ENCODE results near the gene DLX1. TPM values are rescaled to one million over a fixed set of nuclear protein-coding genes. Genes with fewer than 3 reads are reported as not detected.
"Not testable (repeated sequence)": the region's sequence is repeated elsewhere in the genome, so short reads cannot be mapped to it uniquely, and the experiment has no call there.

Gene DLX1
- polyA plus RNA-seq, 4 donors, result 0.47 to 1.3 TPM; not detected in 2

- FAIRE-seq, result no peak
- H3K9me3 ChIP-seq (ENCODE audit: control insufficient read depth in 2 of 2, insufficient read depth in 1 of 2, low read depth in 1 of 2, low read length in 1 of 2), result no peaks in the 10 kb centered on the region
- peaks cover 3 to 75% (median 36%) of the 10 kb centered on the region in 3 donors for H3K27me3 ChIP-seq (ENCODE audit: control insufficient read depth in 3 of 3, insufficient read depth in 3 of 3, low read length in 3 of 3)
- WGBS, 3 donors, result 41 to 65% (median 58%) methylated on average over 29 of the region's 29 CpGs
- no peak for DNase-seq
- peaks cover 0 to 13% (median 0%) of the 10 kb centered on the region in 3 donors for H3K4me1 ChIP-seq (ENCODE audit: control insufficient read depth in 3 of 3, insufficient read depth in 2 of 3, low read depth in 1 of 3, low read length in 2 of 3)
- H3K4me3 ChIP-seq (ENCODE audit: low read depth in 1 of 3, low read length in 3 of 3), result no peak overlapping the region
- H3K27ac ChIP-seq (ENCODE audit: low read depth in 1 of 3, low read length in 2 of 3), result no peak overlapping the region
- H3K36me3 ChIP-seq (ENCODE audit: control insufficient read depth in 3 of 3, insufficient read depth in 2 of 3, low read depth in 1 of 3, low read length in 3 of 3), result no peaks in the 10 kb centered on the region
These were observed 24.1 kb downstream of the DLX1 start for GRCh38 chr2:172109256-172109987.

GRCh38 chr2:172109988-172110811 is 24.9 kb downstream of the DLX1 start:
- H3K9me3 ChIP-seq (ENCODE audit: control insufficient read depth in 2 of 2, insufficient read depth in 1 of 2, low read depth in 1 of 2, low read length in 1 of 2), result no peaks in the 10 kb centered on the region
- H3K27me3 ChIP-seq (ENCODE audit: control insufficient read depth in 3 of 3, insufficient read depth in 3 of 3, low read length in 3 of 3), result peaks cover 3 to 72% (median 36%) of the 10 kb centered on the region in 3 donors
- H3K27ac ChIP-seq (ENCODE audit: low read depth in 1 of 3, low read length in 2 of 3), result no peak overlapping the region
- no peak for FAIRE-seq
- H3K4me3 ChIP-seq (ENCODE audit: low read depth in 1 of 3, low read length in 3 of 3), result no peak overlapping the region
- no peaks in the 10 kb centered on the region for H3K36me3 ChIP-seq (ENCODE audit: control insufficient read depth in 3 of 3, insufficient read depth in 2 of 3, low read depth in 1 of 3, low read length in 3 of 3)
- peak; percentile 46 to 61 for DNase-seq
- peaks cover 0 to 13% (median 0%) of the 10 kb centered on the region in 3 donors for H3K4me1 ChIP-seq (ENCODE audit: control insufficient read depth in 3 of 3, insufficient read depth in 2 of 3, low read depth in 1 of 3, low read length in 2 of 3)
- 40 to 56% (median 52%) methylated on average over 31 of the region's 31 CpGs for WGBS, 3 donors

GRCh38 chr2:172113617-172114016 is 28.3 kb downstream of the DLX1 start:
- no peaks in the 10 kb centered on the region for H3K9me3 ChIP-seq (ENCODE audit: control insufficient read depth in 2 of 2, insufficient read depth in 1 of 2, low read depth in 1 of 2, low read length in 1 of 2)
- FAIRE-seq (no peak), DNase-seq (peak in 1 of 2 donors; percentile 4)
- peaks cover 0 to 47% (median 5%) of the 10 kb centered on the region in 3 donors for H3K27me3 ChIP-seq (ENCODE audit: control insufficient read depth in 3 of 3, insufficient read depth in 3 of 3, low read length in 3 of 3)
- H3K4me3 ChIP-seq (ENCODE audit: low read depth in 1 of 3, low read length in 3 of 3), result no peak overlapping the region
- H3K4me1 ChIP-seq (ENCODE audit: control insufficient read depth in 3 of 3, insufficient read depth in 2 of 3, low read depth in 1 of 3, low read length in 2 of 3), result no peaks in the 10 kb centered on the region
- no peak overlapping the region for H3K27ac ChIP-seq (ENCODE audit: low read depth in 1 of 3, low read length in 2 of 3)
- WGBS, 3 donors, result 41 to 58% (median 49%) methylated on average over 2 of the region's 2 CpGs
- no peaks in the 10 kb centered on the region for H3K36me3 ChIP-seq (ENCODE audit: control insufficient read depth in 3 of 3, insufficient read depth in 2 of 3, low read depth in 1 of 3, low read length in 3 of 3)

- H3K4me1 ChIP-seq (ENCODE audit: control insufficient read depth in 3 of 3, insufficient read depth in 2 of 3, low read depth in 1 of 3, low read length in 2 of 3); H3K36me3 ChIP-seq (ENCODE audit: control insufficient read depth in 3 of 3, insufficient read depth in 2 of 3, low read depth in 1 of 3, low read length in 3 of 3); H3K9me3 ChIP-seq (ENCODE audit: control insufficient read depth in 2 of 2, insufficient read depth in 1 of 2, low read depth in 1 of 2, low read length in 1 of 2); H3K27ac ChIP-seq (ENCODE audit: low read depth in 1 of 3, low read length in 2 of 3); H3K4me3 ChIP-seq (ENCODE audit: low read depth in 1 of 3, low read length in 3 of 3); FAIRE-seq; DNase-seq: not testable (repeated sequence)
- H3K27me3 ChIP-seq (ENCODE audit: control insufficient read depth in 3 of 3, insufficient read depth in 3 of 3, low read length in 3 of 3), result peaks cover 0 to 42% (median 3%) of the 10 kb centered on the region in 3 donors
- 85 to 91% (median 86%) methylated on average over 6 of the region's 6 CpGs for WGBS, 3 donors
These were observed 28.9 kb downstream of the DLX1 start for GRCh38 chr2:172114176-172114575.

GRCh38 chr2:172114579-172114978 is 29.3 kb downstream of the DLX1 start:
- DNase-seq (no peak), FAIRE-seq (no peak)
- no peak overlapping the region for H3K4me3 ChIP-seq (ENCODE audit: low read depth in 1 of 3, low read length in 3 of 3)
- H3K9me3 ChIP-seq (ENCODE audit: control insufficient read depth in 2 of 2, insufficient read depth in 1 of 2, low read depth in 1 of 2, low read length in 1 of 2), result no peaks in the 10 kb centered on the region
- no peak overlapping the region for H3K27ac ChIP-seq (ENCODE audit: low read depth in 1 of 3, low read length in 2 of 3)
- peaks cover 0 to 38% (median 3%) of the 10 kb centered on the region in 3 donors for H3K27me3 ChIP-seq (ENCODE audit: control insufficient read depth in 3 of 3, insufficient read depth in 3 of 3, low read length in 3 of 3)
- WGBS, 3 donors, result 38 to 65% (median 56%) methylated on average over 3 of the region's 3 CpGs
- H3K36me3 ChIP-seq (ENCODE audit: control insufficient read depth in 3 of 3, insufficient read depth in 2 of 3, low read depth in 1 of 3, low read length in 3 of 3), result no peaks in the 10 kb centered on the region
- H3K4me1 ChIP-seq (ENCODE audit: control insufficient read depth in 3 of 3, insufficient read depth in 2 of 3, low read depth in 1 of 3, low read length in 2 of 3), result no peaks in the 10 kb centered on the region

- no peak for FAIRE-seq
- no peak for DNase-seq
- H3K9me3 ChIP-seq (ENCODE audit: control insufficient read depth in 2 of 2, insufficient read depth in 1 of 2, low read depth in 1 of 2, low read length in 1 of 2), result no peaks in the 10 kb centered on the region
- H3K27me3 ChIP-seq (ENCODE audit: control insufficient read depth in 3 of 3, insufficient read depth in 3 of 3, low read length in 3 of 3), result peaks cover 0 to 32% (median 0%) of the 10 kb centered on the region in 3 donors
- H3K4me3 ChIP-seq (ENCODE audit: low read depth in 1 of 3, low read length in 3 of 3), result no peak overlapping the region
- no peaks in the 10 kb centered on the region for H3K4me1 ChIP-seq (ENCODE audit: control insufficient read depth in 3 of 3, insufficient read depth in 2 of 3, low read depth in 1 of 3, low read length in 2 of 3)
- 78 to 83% (median 80%) methylated on average over 5 of the region's 5 CpGs for WGBS, 3 donors
- no peak overlapping the region for H3K27ac ChIP-seq (ENCODE audit: low read depth in 1 of 3, low read length in 2 of 3)
- H3K36me3 ChIP-seq (ENCODE audit: control insufficient read depth in 3 of 3, insufficient read depth in 2 of 3, low read depth in 1 of 3, low read length in 3 of 3), result no peaks in the 10 kb centered on the region
These were observed 30.8 kb downstream of the DLX1 start for GRCh38 chr2:172116107-172116506.

GRCh38 chr2:172119089-172119488 is 33.8 kb downstream of the DLX1 start:
- DNase-seq, result no peak
- no peak for FAIRE-seq
- H3K36me3 ChIP-seq (ENCODE audit: control insufficient read depth in 3 of 3, insufficient read depth in 2 of 3, low read depth in 1 of 3, low read length in 3 of 3), result no peaks in the 10 kb centered on the region
- H3K4me3 ChIP-seq (ENCODE audit: low read depth in 1 of 3, low read length in 3 of 3), result no peak overlapping the region
- H3K4me1 ChIP-seq (ENCODE audit: control insufficient read depth in 3 of 3, insufficient read depth in 2 of 3, low read depth in 1 of 3, low read length in 2 of 3), result no peaks in the 10 kb centered on the region
- peaks cover 0 to 19% (median 0%) of the 10 kb centered on the region in 3 donors for H3K27me3 ChIP-seq (ENCODE audit: control insufficient read depth in 3 of 3, insufficient read depth in 3 of 3, low read length in 3 of 3)
- H3K27ac ChIP-seq (ENCODE audit: low read depth in 1 of 3, low read length in 2 of 3), result no peak overlapping the region
- no peaks in the 10 kb centered on the region for H3K9me3 ChIP-seq (ENCODE audit: control insufficient read depth in 2 of 2, insufficient read depth in 1 of 2, low read depth in 1 of 2, low read length in 1 of 2)

- Histone ChIP-seq H3K4me3 (ENCODE audit: low read depth in 1 of 3, low read length in 3 of 3) (no peak overlapping the region), H3K27ac (ENCODE audit: low read depth in 1 of 3, low read length in 2 of 3) (no peak overlapping the region), H3K36me3 (ENCODE audit: control insufficient read depth in 3 of 3, insufficient read depth in 2 of 3, low read depth in 1 of 3, low read length in 3 of 3) (no peaks in the 10 kb centered on the region), H3K9me3 (ENCODE audit: control insufficient read depth in 2 of 2, insufficient read depth in 1 of 2, low read depth in 1 of 2, low read length in 1 of 2) (no peaks in the 10 kb centered on the region), H3K27me3 (ENCODE audit: control insufficient read depth in 3 of 3, insufficient read depth in 3 of 3, low read length in 3 of 3) (peaks cover 0 to 16% (median 0%) of the 10 kb centered on the region in 3 donors), H3K4me1 (ENCODE audit: control insufficient read depth in 3 of 3, insufficient read depth in 2 of 3, low read depth in 1 of 3, low read length in 2 of 3) (no peaks in the 10 kb centered on the region)
- WGBS, 3 donors, result 50 to 52% (median 51%) methylated on average over 2 of the region's 2 CpGs
- DNase-seq (no peak), FAIRE-seq (no peak)
These were observed 34.8 kb downstream of the DLX1 start for GRCh38 chr2:172120118-172120517.
